IPS DF 4.7 (cell line): Measurements from ENCODE around the gene SCMH1.
"Not testable (repeated sequence)": the region's sequence is repeated elsewhere in the genome, so short reads cannot be mapped to it uniquely, and the experiment has no call there.

Experiments
- DNase-seq: peaks from one replicate; pipeline ENCODE4 v3.0.0-alpha.2; 2013; ENCODE audit warnings: low spot score; ENCODE audit errors: extremely low read depth

Gene SCMH1

DNA sequence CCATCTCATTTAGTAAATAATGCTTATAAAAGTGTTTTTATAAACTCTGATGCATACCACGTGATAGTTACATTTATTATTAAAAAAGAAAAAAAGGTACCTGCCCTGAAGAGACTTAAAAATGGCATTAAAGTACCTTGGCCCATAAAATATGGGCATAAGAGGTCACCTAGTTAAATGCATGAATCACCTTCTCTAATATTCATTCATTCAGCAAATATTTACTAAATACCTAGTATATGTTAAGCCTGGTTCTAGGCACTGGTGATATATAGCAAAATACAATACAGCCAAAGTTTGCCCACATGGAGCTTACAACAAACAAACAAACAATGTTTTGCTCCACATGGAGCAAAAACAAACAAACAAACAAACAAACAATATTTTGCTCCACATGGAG, 87.0 kb downstream of the SCMH1 start:
- no peak for DNase-seq

GRCh38 chr1:41153750-41154274, 88.3 kb downstream of the SCMH1 start:
- DNase-seq: no peak

DNA sequence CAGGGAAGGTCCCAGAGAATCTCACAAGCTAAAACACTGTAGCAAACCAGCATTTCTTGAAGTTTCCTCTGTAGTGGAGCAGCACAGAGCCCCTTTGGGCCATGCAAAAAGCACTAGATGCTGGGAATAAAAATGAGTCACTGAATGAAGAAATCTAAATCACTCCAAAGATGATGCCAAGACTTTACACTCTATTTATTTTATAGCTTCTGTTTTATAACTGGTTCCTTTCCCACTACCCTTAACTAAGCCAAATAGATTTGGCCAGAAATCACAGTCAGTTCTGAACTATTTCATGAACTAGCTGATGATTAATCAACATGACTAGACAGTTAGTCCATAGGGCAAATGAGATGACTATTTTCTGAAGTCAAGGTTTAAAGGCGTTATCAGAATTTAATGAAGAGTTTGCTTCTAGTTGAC, 89.5 kb downstream of the SCMH1 start:
- DNase-seq: no peak

GRCh38 chr1:41151846-41152245, 90.3 kb downstream of the SCMH1 start:
- DNase-seq: no peak

DNA sequence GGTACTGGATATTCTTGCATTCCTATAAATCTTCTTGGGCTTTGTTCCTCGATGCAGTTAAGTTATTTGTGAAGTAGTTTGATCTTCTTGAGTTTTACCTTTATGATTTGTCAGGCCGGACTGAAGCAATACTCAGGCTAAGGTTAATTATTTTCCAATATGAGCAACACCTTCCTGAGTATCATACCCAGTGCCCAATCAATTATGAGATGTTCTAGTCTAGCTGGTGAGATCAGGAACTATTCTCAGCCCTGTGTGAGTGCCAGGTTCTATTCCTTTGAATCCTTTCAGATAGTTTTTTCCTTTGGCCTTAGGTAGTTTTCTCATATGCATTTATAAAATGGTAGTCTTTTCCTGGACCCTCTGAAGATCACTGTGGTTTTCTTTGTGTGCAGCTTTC, 92.5 kb downstream of the SCMH1 start:
- DNase-seq: no peak

- no peak for DNase-seq
Observed at GRCh38 chr1:41144285-41144684, 97.8 kb downstream of the SCMH1 start.

GRCh38 chr1:41138549-41138948, 103.6 kb downstream of the SCMH1 start:
- no peak for DNase-seq

GRCh38 chr1:41135196-41135947, 106.7 kb downstream of the SCMH1 start:
- DNase-seq: no peak

DNA sequence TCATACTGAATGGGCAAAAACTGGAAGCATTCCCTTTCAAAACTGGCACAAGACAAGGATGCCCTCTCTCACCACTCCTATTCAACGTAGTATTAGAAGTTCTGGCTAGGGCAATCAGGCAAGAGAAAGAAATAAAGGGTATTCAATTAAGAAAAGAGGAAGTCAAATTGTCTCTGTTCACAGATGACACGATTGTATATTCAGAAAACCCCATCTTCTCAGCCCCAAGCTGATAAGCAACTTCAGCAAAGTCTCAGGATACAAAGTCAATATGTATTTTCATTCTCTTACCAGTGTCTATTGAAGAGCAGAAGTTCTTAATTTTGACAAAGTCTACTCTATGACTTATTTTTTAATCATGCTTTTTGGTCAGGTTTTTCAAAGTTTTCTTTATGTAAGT, 107.8 kb downstream of the SCMH1 start:
- not testable (repeated sequence) for DNase-seq

DNA sequence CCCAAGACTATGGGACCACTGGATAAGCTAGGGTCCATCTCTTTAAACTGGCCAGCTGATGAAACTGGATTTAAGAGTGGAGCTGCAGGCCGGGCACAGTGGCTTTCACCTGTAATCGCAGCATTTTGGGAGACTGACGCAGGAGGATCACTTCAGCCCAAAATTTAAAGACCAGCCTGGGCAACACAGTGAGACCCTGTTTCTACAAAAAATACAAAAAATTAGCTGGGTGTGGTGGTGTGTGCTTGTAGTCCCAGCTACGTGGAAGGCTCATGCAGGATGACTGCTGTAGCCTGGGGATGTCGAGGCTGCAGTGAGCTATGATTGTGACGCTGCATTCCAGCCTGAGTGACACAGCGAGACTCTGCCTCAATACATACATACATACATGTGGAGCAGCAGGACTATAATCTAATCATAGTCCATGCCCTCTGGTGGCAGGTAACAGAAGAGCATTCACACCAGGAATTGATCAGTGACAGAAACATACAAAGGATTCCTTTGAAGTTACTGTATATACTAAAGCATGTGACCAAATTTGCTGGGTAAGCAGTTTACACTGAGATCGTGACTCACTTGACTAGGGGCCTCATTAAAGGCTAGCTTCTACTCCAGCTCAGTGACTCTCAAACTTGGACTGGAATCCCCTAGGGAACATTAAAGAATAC, 119.1 kb downstream of the SCMH1 start:
- no peak for DNase-seq

GRCh38 chr1:41122148-41122547, 120.0 kb downstream of the SCMH1 start:
- no peak for DNase-seq

DNA sequence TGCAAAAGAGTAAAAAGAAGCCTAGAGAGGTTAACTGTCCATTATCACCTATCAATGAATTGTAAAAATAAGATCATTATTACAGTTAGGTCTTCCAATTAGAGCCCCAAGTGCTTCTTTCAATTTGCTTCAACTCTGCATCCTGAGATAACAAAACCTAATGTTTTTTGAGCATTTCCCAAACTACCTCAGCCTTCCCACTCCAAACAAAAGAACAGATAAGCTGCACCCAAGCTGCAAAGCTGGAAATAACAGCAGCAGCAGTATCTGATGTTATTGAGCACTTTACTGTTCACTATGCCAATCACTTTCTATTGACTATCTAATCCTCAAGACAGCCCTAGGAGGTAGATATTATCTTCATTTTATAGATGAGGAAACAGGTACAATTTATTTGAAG, 123.5 kb downstream of the SCMH1 start:
- DNase-seq: no peak

DNA sequence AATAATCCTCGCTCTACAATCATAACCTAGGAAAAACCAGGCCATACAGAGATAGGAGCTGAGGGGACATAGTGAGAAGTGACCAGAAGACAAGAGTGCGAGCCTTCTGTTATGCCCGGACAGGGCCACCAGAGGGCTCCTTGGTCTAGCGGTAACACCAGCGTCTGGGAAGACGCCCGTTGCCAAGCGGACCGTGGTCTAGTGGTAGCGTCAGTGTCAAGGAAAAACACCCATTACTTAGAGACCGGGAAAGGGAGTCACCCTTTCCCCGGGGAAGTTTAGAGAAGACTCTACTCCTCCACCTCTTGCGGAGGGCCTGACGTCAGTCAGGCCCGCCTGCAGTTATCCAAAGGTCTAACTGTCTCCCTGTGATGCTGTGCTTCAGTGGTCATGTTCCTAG, 124.9 kb downstream of the SCMH1 start:
- not testable (repeated sequence) for DNase-seq

- DNase-seq: no peak
Observed at GRCh38 chr1:41110736-41111135, 131.4 kb downstream of the SCMH1 start.

DNA sequence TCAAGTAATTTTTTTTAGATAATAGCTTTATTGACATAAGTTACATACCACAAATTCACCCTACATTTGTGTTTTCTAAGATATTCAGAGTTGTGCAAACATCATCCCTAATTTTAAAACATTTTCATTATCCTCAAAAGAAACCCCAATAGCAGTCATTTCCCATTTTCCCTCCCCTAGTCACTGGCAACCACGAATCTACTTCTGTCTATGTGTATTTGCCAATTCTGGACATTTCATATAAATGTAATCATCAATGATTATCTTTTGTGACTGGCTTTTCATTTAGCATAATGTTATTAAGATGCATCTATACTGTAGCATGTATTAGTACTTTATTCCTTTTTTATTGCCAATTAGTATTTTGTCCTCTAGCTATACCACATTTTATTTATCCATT, 131.8 kb downstream of the SCMH1 start:
- no peak for DNase-seq

DNA sequence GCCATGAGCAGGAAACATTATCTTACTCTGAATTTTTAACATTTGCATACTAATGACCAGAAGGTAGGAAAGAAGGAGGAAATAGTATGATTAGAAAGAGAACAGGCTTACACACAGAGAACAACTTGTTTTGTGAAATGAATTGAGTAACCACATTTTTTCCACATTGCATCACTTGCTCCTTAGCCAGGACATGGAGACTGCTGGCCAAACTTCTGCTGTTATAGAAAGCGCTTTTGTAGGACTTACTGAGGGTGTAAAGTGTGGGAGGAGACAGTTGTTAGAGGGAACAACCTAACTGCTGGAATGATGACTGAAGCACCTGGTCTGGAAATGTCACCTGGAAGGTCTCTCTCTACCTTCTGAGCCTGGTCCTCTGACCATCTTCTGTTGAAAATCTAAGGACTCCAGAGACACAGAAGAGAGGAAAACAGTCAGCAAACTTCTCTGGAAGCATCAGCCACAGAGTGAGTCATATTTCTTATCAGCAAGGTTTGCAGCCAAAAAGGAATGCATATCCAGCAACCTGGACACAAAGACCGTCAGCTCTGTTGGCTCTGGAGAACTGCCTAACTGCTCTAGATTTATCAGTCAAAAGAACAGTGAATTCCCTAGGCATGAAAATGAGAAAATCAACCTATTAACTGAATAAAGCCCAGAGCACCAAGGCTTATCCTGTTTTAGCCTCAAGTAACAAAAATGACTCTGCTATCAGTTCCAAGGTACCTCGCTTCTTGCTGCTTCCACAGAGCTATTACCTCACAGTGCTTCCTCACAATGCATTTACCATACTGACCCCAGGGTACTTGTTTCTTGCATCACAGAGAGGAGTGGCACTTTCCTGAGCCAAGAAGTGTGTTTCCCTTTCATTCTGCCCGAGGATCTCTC, 132.6 kb downstream of the SCMH1 start:
- no peak for DNase-seq

GRCh38 chr1:41108696-41109275, 133.3 kb downstream of the SCMH1 start:
- DNase-seq: no peak

GRCh38 chr1:41103766-41104165, 138.3 kb downstream of the SCMH1 start:
- no peak for DNase-seq

DNA sequence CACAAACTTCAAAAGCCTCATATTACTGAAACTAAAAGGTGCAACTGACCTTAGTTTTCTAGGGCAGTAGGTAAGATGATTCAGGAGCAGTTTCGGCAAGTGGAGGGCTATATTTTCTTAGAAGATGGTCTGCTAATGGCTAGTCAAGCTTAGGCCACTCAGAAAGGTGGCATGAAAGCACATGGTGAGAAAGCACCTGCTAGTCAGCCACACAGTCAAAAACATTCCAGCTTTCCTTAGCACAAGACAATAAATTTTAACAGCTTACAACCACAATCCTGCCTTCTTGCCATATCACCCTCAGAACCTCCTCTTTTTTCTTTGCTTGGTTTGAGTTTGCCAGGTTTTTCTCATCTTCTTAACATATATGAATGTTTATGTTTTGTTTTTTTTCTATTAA, 139.5 kb downstream of the SCMH1 start:
- no peak for DNase-seq

GRCh38 chr1:41101950-41102607, 140.0 kb downstream of the SCMH1 start:
- DNase-seq: no peak

GRCh38 chr1:41101076-41101475, 141.0 kb downstream of the SCMH1 start:
- DNase-seq: no peak
